Neural cell (in vitro differentiated cells): ENCODE results near the gene PRR16.

ENCODE experiments used
- CTCF ChIP-seq: fragments of 450-650 bp; IDR thresholded peaks from 2 replicates; pipeline ENCODE4 v1.5.1; 2014; ENCODE audit warnings: antibody characterized with exemption, mild to moderate bottlenecking, moderate library complexity; ENCODE audit not compliant: poor library complexity, severe bottlenecking
- EP300 ChIP-seq: fragments of 450-650 bp; conservative IDR thresholded peaks from 2 replicates; pipeline ENCODE4 v1.6.1; 2014; ENCODE audit warnings: antibody characterized with exemption, mild to moderate bottlenecking, moderate library complexity; ENCODE audit not compliant: poor library complexity, severe bottlenecking
- EZH2 ChIP-seq: fragments of 200-600, 300-800 bp; shearing (Covaris generic), sonication (generic); IDR thresholded peaks from 2 replicates; pipeline ENCODE4 v1.6.1; 2014; ENCODE audit warnings: antibody characterized with exemption, low read length, borderline replicate concordance, mild to moderate bottlenecking; ENCODE audit not compliant: insufficient read depth, poor library complexity, severe bottlenecking
- MXI1 ChIP-seq: fragments of 450-650 bp; conservative IDR thresholded peaks from 2 replicates; pipeline ENCODE4 v1.6.1; 2014; ENCODE audit warnings: antibody characterized with exemption, mild to moderate bottlenecking; ENCODE audit not compliant: poor library complexity, severe bottlenecking
- POLR2AphosphoS5 ChIP-seq: IDR thresholded peaks from 2 replicates; pipeline ENCODE4 v1.6.1; 2012
- REST ChIP-seq: IDR thresholded peaks from 2 replicates; pipeline ENCODE4 v1.6.1; 2012; ENCODE audit warnings: borderline replicate concordance
- SMC3 ChIP-seq: fragments of 450-650 bp; conservative IDR thresholded peaks from 2 replicates; pipeline ENCODE4 v1.6.1; 2014; ENCODE audit warnings: antibody characterized with exemption, mild to moderate bottlenecking, moderate library complexity; ENCODE audit not compliant: poor library complexity
- TAF1 ChIP-seq: IDR thresholded peaks from 2 replicates; pipeline ENCODE4 v1.6.1; 2012; ENCODE audit warnings: low read depth

- no peak for TF ChIP-seq MXI1
- no peak for TF ChIP-seq CTCF
- TF ChIP-seq REST, result no peak
- TF ChIP-seq EP300, result no peak
- TF ChIP-seq POLR2AphosphoS5, result no peak
- TF ChIP-seq EZH2, result no peak
- TF ChIP-seq SMC3, result no peak
- TF ChIP-seq TAF1, result no peak
Measured at GRCh38 chr5:120546922-120547321, 82.8 kb downstream of the PRR16 start.
